HUES64 (cell line): Measurements from ENCODE around the gene SLC25A34.

Experiments
- H3K27ac ChIP-seq: 2 replicates; pipeline ENCODE4 v1.7.0; 2013; ENCODE audit warnings: low read depth, low read length, inconsistent platforms
- H3K27me3 ChIP-seq: 2 replicates; pipeline ENCODE4 v1.6.1; 2013; ENCODE audit warnings: mild to moderate bottlenecking, low read length; ENCODE audit not compliant: insufficient read depth
- H3K36me3 ChIP-seq: 2 replicates; pipeline ENCODE4 v1.6.1; 2013; ENCODE audit warnings: mild to moderate bottlenecking, low read length; ENCODE audit not compliant: insufficient read depth
- H3K4me1 ChIP-seq: 2 replicates; pipeline ENCODE4 v1.6.1; 2013; ENCODE audit warnings: mild to moderate bottlenecking, low read length, moderate library complexity; ENCODE audit not compliant: insufficient read depth
- H3K4me3 ChIP-seq: 2 replicates; pipeline ENCODE4 v1.5.1; 2013; ENCODE audit warnings: mild to moderate bottlenecking, low read length, moderate library complexity
- H3K9ac ChIP-seq: 2 replicates; pipeline ENCODE4 v1.6.1; 2013; ENCODE audit warnings: mild to moderate bottlenecking, low read depth, low read length
- H3K9me3 ChIP-seq: 2 replicates; pipeline ENCODE4 v1.6.1; 2013; ENCODE audit warnings: low read depth, low read length; ENCODE audit not compliant: insufficient read depth
- WGBS: fragments of 150-250, 120-280 bp; methylation state at CpG from one replicate; pipeline ENCODE4 v1.1.7; 2013; ENCODE audit warnings: missing lambda C conversion rate; 5-methylcytosine and 5-hydroxymethylcytosine counted together

SLC25A34 gene

GRCh38 chr1:15757575-15758342 lies 21.7 kb downstream of the SLC25A34 start:
- Histone ChIP-seq H3K4me3 (peak overlapping the region; percentile 57), H3K9ac (peak overlapping the region; percentile 77)

GRCh38 chr1:15758343-15758931 lies 22.4 kb downstream of the SLC25A34 start, which contains the start of gene FBLIM1:
FBLIM1 (plus strand) TSS chr1:15758795; CDS start chr1:15764984, 6,189 bp downstream.
- peak within 1 kb of the TSS; percentile 93 for H3K9ac ChIP-seq

More at GRCh38 chr1:15757575-15758342, 21.7 kb downstream of the SLC25A34 start:
- peak overlapping the region; percentile 81; the same call in 1 of the 2 replicates for H3K27ac ChIP-seq
- H3K4me1 ChIP-seq: peaks cover 38% of the 10 kb centered on the region
- 7% methylated on average over 23 of the region's 24 CpGs for WGBS
- no peaks in the 10 kb centered on the region for H3K27me3 ChIP-seq
- H3K36me3 ChIP-seq: peaks cover 4% of the 10 kb centered on the region; the same call in 1 of the 2 replicates
- no peaks in the 10 kb centered on the region for H3K9me3 ChIP-seq

GRCh38 chr1:15758953-15759661 lies 23.0 kb downstream of the SLC25A34 start:
- WGBS: under 1% methylated on average over 58 of the region's 58 CpGs
- H3K4me1 ChIP-seq: peaks cover 38% of the 10 kb centered on the region
- peak overlapping the region; percentile 93 for H3K9ac ChIP-seq
- H3K36me3 ChIP-seq: peaks cover 8% of the 10 kb centered on the region
- H3K27ac ChIP-seq: peak overlapping the region; percentile 76; the same call in 1 of the 2 replicates
- no peaks in the 10 kb centered on the region for H3K9me3 ChIP-seq
- peak overlapping the region; percentile 85 for H3K4me3 ChIP-seq
- no peaks in the 10 kb centered on the region for H3K27me3 ChIP-seq

More at GRCh38 chr1:15758343-15758931, 22.4 kb downstream of the SLC25A34 start, which contains the start of gene FBLIM1:
- H3K36me3 ChIP-seq: peaks cover 5% of the 10 kb centered on the region; the same call in 1 of the 2 replicates
- H3K4me1 ChIP-seq: peaks cover 38% of the 10 kb centered on the region
- no peaks in the 10 kb centered on the region for H3K27me3 ChIP-seq
- no peaks in the 10 kb centered on the region for H3K9me3 ChIP-seq
- WGBS: under 1% methylated on average over 42 of the region's 58 CpGs
- peak within 1 kb of the TSS; percentile 81; the same call in 1 of the 2 replicates for H3K27ac ChIP-seq
- H3K4me3 ChIP-seq: peak within 1 kb of the TSS; percentile 85

GRCh38 chr1:15760520-15761211 lies 24.6 kb downstream of the SLC25A34 start:
- Histone ChIP-seq H3K36me3 (peaks cover 23% of the 10 kb centered on the region), H3K4me3 (peak overlapping the region; percentile 85), H3K9ac (peak overlapping the region; percentile 39; the same call in 1 of the 2 replicates), H3K27me3 (no peaks in the 10 kb centered on the region), H3K9me3 (no peaks in the 10 kb centered on the region), H3K4me1 (peaks cover 34% of the 10 kb centered on the region), H3K27ac (peak overlapping the region; percentile 39)
- 45% methylated on average over 12 of the region's 12 CpGs for WGBS

- H3K27ac ChIP-seq: no peak overlapping the region
- H3K4me3 ChIP-seq: no peak overlapping the region; the same call in 1 of the 2 replicates
- H3K27me3 ChIP-seq: no peaks in the 10 kb centered on the region
- 90% methylated on average over 8 of the region's 8 CpGs for WGBS
- H3K4me1 ChIP-seq: peaks cover 27% of the 10 kb centered on the region
- H3K9me3 ChIP-seq: no peaks in the 10 kb centered on the region
- peaks cover 30% of the 10 kb centered on the region for H3K36me3 ChIP-seq
- H3K9ac ChIP-seq: no peak overlapping the region
These were observed 25.5 kb downstream of the SLC25A34 start for GRCh38 chr1:15761366-15762128.

GRCh38 chr1:15762546-15762945 lies 26.5 kb downstream of the SLC25A34 start:
- Histone ChIP-seq H3K27ac (no peak overlapping the region), H3K36me3 (peaks cover 38% of the 10 kb centered on the region), H3K9me3 (no peaks in the 10 kb centered on the region), H3K9ac (no peak overlapping the region), H3K4me3 (no peak overlapping the region), H3K27me3 (no peaks in the 10 kb centered on the region), H3K4me1 (peaks cover 17% of the 10 kb centered on the region)
- WGBS: 79% methylated on average over 10 of the region's 10 CpGs

GRCh38 chr1:15764269-15764764 lies 28.3 kb downstream of the SLC25A34 start:
- Histone ChIP-seq H3K9me3 (no peaks in the 10 kb centered on the region), H3K4me3 (no peak overlapping the region), H3K4me1 (peaks cover 12% of the 10 kb centered on the region), H3K27ac (no peak overlapping the region; the same call in 1 of the 2 replicates), H3K27me3 (no peaks in the 10 kb centered on the region), H3K36me3 (peaks cover 55% of the 10 kb centered on the region), H3K9ac (no peak overlapping the region)
- WGBS: 86% methylated on average over 10 of the region's 10 CpGs

GRCh38 chr1:15764890-15765289 lies 28.8 kb downstream of the SLC25A34 start:
- WGBS: 98% methylated on average over 14 of the region's 15 CpGs
- H3K9me3 ChIP-seq: no peaks in the 10 kb centered on the region
- H3K36me3 ChIP-seq: peaks cover 57% of the 10 kb centered on the region
- H3K27me3 ChIP-seq: no peaks in the 10 kb centered on the region
- H3K9ac ChIP-seq: no peak overlapping the region
- H3K27ac ChIP-seq: no peak overlapping the region
- no peak overlapping the region for H3K4me3 ChIP-seq
- peaks cover 12% of the 10 kb centered on the region for H3K4me1 ChIP-seq

GRCh38 chr1:15765495-15766194 lies 29.6 kb downstream of the SLC25A34 start:
- Histone ChIP-seq H3K4me1 (peaks cover 8% of the 10 kb centered on the region), H3K9me3 (no peaks in the 10 kb centered on the region), H3K27me3 (no peaks in the 10 kb centered on the region), H3K36me3 (peaks cover 64% of the 10 kb centered on the region), H3K4me3 (no peak overlapping the region), H3K27ac (no peak overlapping the region), H3K9ac (no peak overlapping the region)
- 94% methylated on average over 20 of the region's 20 CpGs for WGBS
